Smooth muscle cell (in vitro differentiated cells): ENCODE results near the gene SECISBP2. TPM values are rescaled to one million over a fixed set of nuclear protein-coding genes. Genes with fewer than 3 reads are reported as not detected.

Source experiments
- DNase-seq: peaks from one replicate; lab custom pipeline; 2025; ENCODE audit not compliant: unreplicated experiment; lab: John Stamatoyannopoulos, UW
- H2AFZ ChIP-seq: fragments of 200-600 bp; sonication (generic); 2 replicates; pipeline ENCODE4 v1.6.0; 2016; ENCODE audit warnings: antibody characterized with exemption, low read depth, mild to moderate bottlenecking
- H3F3A ChIP-seq: fragments of 200-600 bp; sonication (generic); 2 replicates; pipeline ENCODE4 v1.6.0; 2017; ENCODE audit warnings: antibody characterized with exemption, low read depth
- H3K27ac ChIP-seq: fragments of 200-600 bp; sonication (generic); 2 replicates; pipeline ENCODE4 v1.5.1; 2016; ENCODE audit warnings: low read depth, mild to moderate bottlenecking
- H3K27me3 ChIP-seq: fragments of 200-600 bp; sonication (generic); 2 replicates; pipeline ENCODE4 v1.6.1; 2016; ENCODE audit warnings: low read depth, mild to moderate bottlenecking
- H3K36me3 ChIP-seq: fragments of 200-600 bp; sonication (generic); 2 replicates; pipeline ENCODE4 v1.5.1; 2016; ENCODE audit warnings: low read depth
- H3K4me1 ChIP-seq: fragments of 200-600 bp; sonication (generic); 2 replicates; pipeline ENCODE4 v1.5.1; 2016; ENCODE audit warnings: low read depth
- H3K4me2 ChIP-seq: fragments of 200-600 bp; sonication (generic); 2 replicates; pipeline ENCODE4 v1.6.0; 2016; ENCODE audit warnings: mild to moderate bottlenecking
- H3K4me3 ChIP-seq: fragments of 200-600 bp; sonication (generic); 2 replicates; pipeline ENCODE4 v1.5.1; 2016; ENCODE audit warnings: mild to moderate bottlenecking
- H3K79me2 ChIP-seq: fragments of 200-600 bp; sonication (generic); 2 replicates; pipeline ENCODE4 v1.6.0; 2016; ENCODE audit warnings: low read depth, mild to moderate bottlenecking
- H3K9ac ChIP-seq: fragments of 200-600 bp; sonication (generic); 2 replicates; pipeline ENCODE4 v1.6.0; 2016; ENCODE audit warnings: low read depth
- H3K9me3 ChIP-seq: fragments of 200-600 bp; sonication (generic); replicated peaks from 2 replicates; pipeline ENCODE4 v1.5.1; 2016; ENCODE audit warnings: low read depth
- H4K20me1 ChIP-seq: fragments of 200-600 bp; sonication (generic); 2 replicates; pipeline ENCODE4 v1.6.0; 2016; ENCODE audit warnings: low read depth
- WGBS: methylation state at CpG from one replicate; pipeline ENCODE4 v1.1.7; 2016; ENCODE audit warnings: low lambda C conversion rate; 5-methylcytosine and 5-hydroxymethylcytosine counted together
- polyA plus RNA-seq: library from polyadenylated mRNA; unstranded; fragments of >200 nt; fragmentation: Nextera tagmentation; extraction: Ambion mirVana; gene quantifications from 2 replicates; pipeline ENCODE4 v1.2.1, GENCODE V29; 2016
- total RNA-seq: library from RNA; depleted of rRNA; stranded (reverse); fragments of >200 nt; gene quantifications from 2 replicates; pipeline ENCODE4 v1.2.3, GENCODE V29; 2014
- TF ChIP-seq, protein P1 (sequence below): fragments of 200-600 bp; sonication (generic); IDR thresholded peaks from 2 replicates; pipeline ENCODE4 v1.5.1; 2017; ENCODE audit warnings: borderline replicate concordance, mild to moderate bottlenecking, antibody characterized with exemption; ENCODE audit not compliant: insufficient read depth, poor library complexity, severe bottlenecking

The SECISBP2 gene
- total and polyA plus RNA-seq, 2 experiments from 2014 or later: 12.2 to 25.1 TPM

DNA sequence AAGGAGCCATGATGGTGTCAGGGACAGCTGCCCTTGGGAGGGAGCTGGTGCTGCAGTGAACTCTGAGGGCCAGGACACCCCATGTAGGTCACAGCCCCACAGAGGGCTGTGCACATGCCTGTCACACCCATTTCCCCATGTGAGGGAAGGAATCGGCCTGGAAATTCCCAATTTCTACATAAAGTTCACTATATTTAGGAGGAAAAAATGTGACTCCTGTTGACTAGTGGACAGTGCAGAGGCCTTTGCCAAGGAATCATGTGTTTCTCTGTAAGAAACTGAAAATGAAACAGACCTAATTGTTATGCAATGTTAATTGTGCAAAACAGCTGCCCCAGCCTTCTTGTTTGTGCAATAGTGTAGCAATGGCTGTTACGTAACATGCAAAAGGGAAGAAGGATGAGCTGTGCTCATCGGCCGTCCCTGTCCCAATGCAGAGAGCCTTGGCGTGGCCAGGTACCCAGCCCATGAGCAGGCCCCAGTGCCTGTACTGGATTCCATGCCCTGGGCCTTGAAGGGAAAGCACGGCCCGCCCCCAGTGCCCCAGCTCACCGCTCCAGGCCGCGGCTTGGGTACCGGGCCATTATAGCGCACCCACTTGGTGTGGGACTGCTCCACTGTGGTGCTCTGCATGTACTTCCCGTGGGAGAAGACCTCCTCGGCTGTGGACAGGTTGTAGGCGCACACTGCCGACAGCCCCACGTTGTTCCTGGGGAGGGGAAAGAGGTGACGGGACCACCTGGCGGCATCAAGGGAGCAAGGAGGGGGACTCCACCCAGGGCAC lies 70.0 kb downstream of the SECISBP2 start:
- H3K27me3 ChIP-seq: no peaks in the 10 kb centered on the region
- TF ChIP-seq, protein P1, sequence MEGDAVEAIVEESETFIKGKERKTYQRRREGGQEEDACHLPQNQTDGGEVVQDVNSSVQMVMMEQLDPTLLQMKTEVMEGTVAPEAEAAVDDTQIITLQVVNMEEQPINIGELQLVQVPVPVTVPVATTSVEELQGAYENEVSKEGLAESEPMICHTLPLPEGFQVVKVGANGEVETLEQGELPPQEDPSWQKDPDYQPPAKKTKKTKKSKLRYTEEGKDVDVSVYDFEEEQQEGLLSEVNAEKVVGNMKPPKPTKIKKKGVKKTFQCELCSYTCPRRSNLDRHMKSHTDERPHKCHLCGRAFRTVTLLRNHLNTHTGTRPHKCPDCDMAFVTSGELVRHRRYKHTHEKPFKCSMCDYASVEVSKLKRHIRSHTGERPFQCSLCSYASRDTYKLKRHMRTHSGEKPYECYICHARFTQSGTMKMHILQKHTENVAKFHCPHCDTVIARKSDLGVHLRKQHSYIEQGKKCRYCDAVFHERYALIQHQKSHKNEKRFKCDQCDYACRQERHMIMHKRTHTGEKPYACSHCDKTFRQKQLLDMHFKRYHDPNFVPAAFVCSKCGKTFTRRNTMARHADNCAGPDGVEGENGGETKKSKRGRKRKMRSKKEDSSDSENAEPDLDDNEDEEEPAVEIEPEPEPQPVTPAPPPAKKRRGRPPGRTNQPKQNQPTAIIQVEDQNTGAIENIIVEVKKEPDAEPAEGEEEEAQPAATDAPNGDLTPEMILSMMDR: no peak
- no peak overlapping the region for H3K27ac ChIP-seq
- 85% methylated on average over 19 of the region's 19 CpGs for WGBS
- no peak overlapping the region for H3K9ac ChIP-seq
- no peaks in the 10 kb centered on the region for H4K20me1 ChIP-seq
- no peaks in the 10 kb centered on the region for H3K4me1 ChIP-seq
- no peaks in the 10 kb centered on the region for H3F3A ChIP-seq
- no peak overlapping the region for H3K4me3 ChIP-seq
- no peaks in the 10 kb centered on the region for H3K36me3 ChIP-seq
- no peak overlapping the region for H2AFZ ChIP-seq
- H3K79me2 ChIP-seq: no peaks in the 10 kb centered on the region
- H3K9me3 ChIP-seq: no peaks in the 10 kb centered on the region
- no peak for DNase-seq
- H3K4me2 ChIP-seq: no peak overlapping the region

DNA sequence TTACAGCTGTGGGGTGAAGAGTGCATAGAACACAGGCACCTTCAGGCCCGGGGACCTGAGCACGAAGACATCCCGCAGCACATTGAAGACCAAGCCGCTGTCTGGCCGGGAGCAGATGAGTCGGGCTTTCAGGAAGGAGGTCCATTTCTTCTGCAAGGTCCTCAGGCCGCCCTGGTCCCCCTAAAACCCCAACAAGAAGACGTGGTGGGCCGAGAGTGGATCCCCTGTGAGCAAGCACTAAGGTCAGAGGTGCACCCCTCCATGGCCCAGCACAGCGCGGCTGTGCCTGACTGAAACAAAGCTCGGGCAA lies 70.5 kb downstream of the SECISBP2 start:
- no peak for DNase-seq
- H3K27me3 ChIP-seq: no peaks in the 10 kb centered on the region
- no peaks in the 10 kb centered on the region for H3K4me1 ChIP-seq
- H4K20me1 ChIP-seq: no peaks in the 10 kb centered on the region
- H3K9ac ChIP-seq: no peak overlapping the region
- H3K9me3 ChIP-seq: no peaks in the 10 kb centered on the region
- H3K27ac ChIP-seq: no peak overlapping the region
- no peak overlapping the region for H2AFZ ChIP-seq
- H3K79me2 ChIP-seq: no peaks in the 10 kb centered on the region
- no peak overlapping the region for H3K4me3 ChIP-seq
- WGBS: 96% methylated on average over 12 of the region's 12 CpGs
- TF ChIP-seq, protein P1: no peak
- no peaks in the 10 kb centered on the region for H3F3A ChIP-seq
- no peak overlapping the region for H3K4me2 ChIP-seq
- H3K36me3 ChIP-seq: no peaks in the 10 kb centered on the region

DNA sequence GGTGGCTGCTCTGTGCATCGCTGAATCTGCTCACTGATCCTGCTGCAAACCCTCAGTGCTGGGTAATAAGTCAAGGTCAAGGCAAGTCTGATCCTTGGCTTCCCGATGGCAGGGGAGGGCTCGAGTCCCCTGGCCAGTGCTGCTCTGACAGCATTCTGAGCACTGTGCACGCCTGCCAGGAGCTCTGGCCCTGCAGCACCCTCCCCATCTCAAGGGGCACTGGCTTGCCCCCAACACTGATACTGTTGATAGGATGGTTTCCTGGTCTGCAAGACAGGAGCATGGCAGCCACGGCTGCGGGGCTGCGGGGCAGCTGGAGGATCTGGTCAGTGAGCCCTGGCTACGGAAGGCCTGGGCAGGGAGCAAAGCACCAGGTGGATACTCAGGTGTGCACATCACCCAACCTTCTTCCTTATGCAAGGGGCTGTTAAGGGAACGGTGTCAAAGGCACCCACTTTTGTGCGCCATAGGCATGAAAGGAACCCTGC lies 71.8 kb downstream of the SECISBP2 start:
- DNase-seq: no peak
- Histone ChIP-seq H3K4me1 (no peaks in the 10 kb centered on the region), H3F3A (no peaks in the 10 kb centered on the region), H3K27me3 (no peaks in the 10 kb centered on the region), H3K4me2 (no peak overlapping the region), H3K36me3 (no peaks in the 10 kb centered on the region), H3K79me2 (no peaks in the 10 kb centered on the region), H3K9me3 (no peaks in the 10 kb centered on the region), H3K27ac (no peak overlapping the region), H3K4me3 (no peak overlapping the region), H2AFZ (no peak overlapping the region), H4K20me1 (no peaks in the 10 kb centered on the region), H3K9ac (no peak overlapping the region)
- TF ChIP-seq, protein P1: no peak
- WGBS: 89% methylated on average over 10 of the region's 10 CpGs

- H3K4me1 ChIP-seq: no peaks in the 10 kb centered on the region
Measured at GRCh38 chr9:89390578-89391116, 72.3 kb downstream of the SECISBP2 start.

More at GRCh38 chr9:89390578-89391116, 72.3 kb downstream of the SECISBP2 start:
- no peaks in the 10 kb centered on the region for H3F3A ChIP-seq
- H3K9ac ChIP-seq: no peak overlapping the region
- H2AFZ ChIP-seq: no peak overlapping the region
- TF ChIP-seq, protein P1: no peak
- no peak overlapping the region for H3K27ac ChIP-seq
- H3K79me2 ChIP-seq: no peaks in the 10 kb centered on the region
- DNase-seq: no peak
- H4K20me1 ChIP-seq: no peaks in the 10 kb centered on the region
- H3K9me3 ChIP-seq: no peaks in the 10 kb centered on the region
- H3K4me3 ChIP-seq: no peak overlapping the region
- H3K36me3 ChIP-seq: no peaks in the 10 kb centered on the region
- H3K27me3 ChIP-seq: no peaks in the 10 kb centered on the region
- no peak overlapping the region for H3K4me2 ChIP-seq
- 96% methylated on average over 5 of the region's 5 CpGs for WGBS
